ENCODE results near the gene FAM13B. TPM values are rescaled to one million over a fixed set of nuclear protein-coding genes. Genes with fewer than 3 reads are reported as not detected.

The FAM13B gene
- total and polyA plus RNA-seq, 9 of the 15 experiments (the other 6 are each of a cell fraction or from before 2014, with no cell fraction given): 2.3 to 21.6 (median 14.1) TPM

- Histone ChIP-seq H3K9me1 (ENCODE audit: control insufficient read depth, insufficient read depth, low read length) (no peaks in the 10 kb centered on the region), H3K36me3 (ENCODE audit: control insufficient read depth, insufficient read depth, low read length) (peaks cover 42% of the 10 kb centered on the region; the same call in 2 of the 3 replicates), H3K27ac (ENCODE audit: extremely low read depth, low read depth, low read length) (no peak overlapping the region), H4K20me1 (replicated peaks; ENCODE audit: control insufficient read depth, insufficient read depth, low read length) (peaks cover 5% of the 10 kb centered on the region; the same call in 1 of the 2 replicates), H3K79me2 (ENCODE audit: control insufficient read depth, insufficient read depth, low read length) (peaks cover 62% of the 10 kb centered on the region), H3K9ac (ENCODE audit: insufficient read depth in 1 of 2, low read depth in 2 of 2, low read length in 2 of 2) (no peak overlapping the region), H3K27me3 (ENCODE audit: control insufficient read depth in 2 of 2, insufficient read depth in 2 of 2, low read length in 2 of 2) (no peaks in the 10 kb centered on the region), H3K4me3 (no peak overlapping the region), H2AFZ (ENCODE audit: low read depth, low read length) (no peak overlapping the region), H3K4me2 (ENCODE audit: insufficient read depth, low read length) (no peak overlapping the region), H3K9me3 (replicated peaks; ENCODE audit: control insufficient read depth, insufficient read depth, low read depth, low read length) (no peaks in the 10 kb centered on the region), H3K4me1 (replicated peaks in 1 of 2; ENCODE audit: control insufficient read depth in 2 of 2, insufficient read depth in 2 of 2, low read length in 2 of 2) (peaks cover 0 to 5% of the 10 kb centered on the region in 2 experiments; a peak in 1 of 5 replicates)
- WGBS (ENCODE audit: insufficient coverage, low coverage, missing lambda C conversion rate): 0% methylated on average over 1 of the region's 1 CpG
- intact Hi-C loops (cut with micrococcal nuclease) (no loop called here), in situ Hi-C loops (cut with MboI) (no loop called here)
- no peak for DNase-seq (ENCODE audit: extremely low read depth in 1 of 4, low spot score in 3 of 4)
- 0 out of 2 replicates have a peak, but pooled peaks have one; percentile 50 for TF ChIP-seq ZNF121 (CRISPR knock-in tag; conservative IDR thresholded peaks at IDR 0.05)
- no peak for TF ChIP-seq ZNF57 (CRISPR knock-in tag; IDR thresholded peaks at IDR 0.05)
- CTCF ChIA-PET (ENCODE audit: low intra/inter-chr PET ratio): no interaction called here
- BruUV-seq (replicated peaks): no TSS peak
- ATAC-seq: no peak
- POLR2A ChIA-PET: interaction anchor here (0.6 to 1.5 kb wide), 2 partner anchors 8 to 12 kb away, joined by 3 to 5 read pairs; no protein-coding TSS in a partner anchor
- no peak for FAIRE-seq
Measured at GRCh38 chr5:138021771-138022170, 11.1 kb downstream of the FAM13B start.

- ATAC-seq (no peak), FAIRE-seq (no peak), DNase-seq (ENCODE audit: extremely low read depth in 1 of 4, low spot score in 3 of 4) (no peak)
- ChIA-PET CTCF (ENCODE audit: low intra/inter-chr PET ratio) (no interaction called here), POLR2A (interaction anchor here (0.8 to 2.6 kb wide), 4 partner anchors 9 to 24 kb away, joined by 4 to 11 read pairs (median 4); no protein-coding TSS in a partner anchor)
- H3K27ac ChIP-seq (ENCODE audit: extremely low read depth, low read depth, low read length): no peak overlapping the region
- peaks cover 68% of the 10 kb centered on the region for H3K36me3 ChIP-seq (ENCODE audit: control insufficient read depth, insufficient read depth, low read length)
- intact Hi-C loops (cut with micrococcal nuclease) (no loop called here), in situ Hi-C loops (cut with MboI) (no loop called here)
- 94% methylated on average over 3 of the region's 3 CpGs for WGBS (ENCODE audit: insufficient coverage, low coverage, missing lambda C conversion rate)
- H3K9me1 ChIP-seq (ENCODE audit: control insufficient read depth, insufficient read depth, low read length): no peaks in the 10 kb centered on the region
- no peaks in the 10 kb centered on the region; the same call in 1 of the 2 replicates for H4K20me1 ChIP-seq (replicated peaks; ENCODE audit: control insufficient read depth, insufficient read depth, low read length)
- H2AFZ ChIP-seq (ENCODE audit: low read depth, low read length): no peak overlapping the region
- no peaks in the 10 kb centered on the region for H3K27me3 ChIP-seq (ENCODE audit: control insufficient read depth in 2 of 2, insufficient read depth in 2 of 2, low read length in 2 of 2)
- H3K79me2 ChIP-seq (ENCODE audit: control insufficient read depth, insufficient read depth, low read length): peaks cover 34% of the 10 kb centered on the region
- H3K4me1 ChIP-seq (replicated peaks in 1 of 2; ENCODE audit: control insufficient read depth in 2 of 2, insufficient read depth in 2 of 2, low read length in 2 of 2): 0 out of 5 replicates have a peak, but pooled peaks cover 0 to under 1% of the 10 kb centered on the region in 2 experiments
- TSS peak; percentile 6 for BruUV-seq (replicated peaks)
- H3K4me2 ChIP-seq (ENCODE audit: insufficient read depth, low read length): no peak overlapping the region
- H3K4me3 ChIP-seq: no peak overlapping the region
- H3K9ac ChIP-seq (ENCODE audit: insufficient read depth in 1 of 2, low read depth in 2 of 2, low read length in 2 of 2): no peak overlapping the region
- no peaks in the 10 kb centered on the region for H3K9me3 ChIP-seq (replicated peaks; ENCODE audit: control insufficient read depth, insufficient read depth, low read depth, low read length)
- no peak for TF ChIP-seq ZNF41 (CRISPR knock-in tag; conservative IDR thresholded peaks at IDR 0.05)
- no peak for TF ChIP-seq REST (IDR thresholded peaks at IDR 0.05; ENCODE audit: borderline replicate concordance)
- TF ChIP-seq REST (CRISPR knock-in tag; IDR thresholded peaks at IDR 0.05; ENCODE audit: low read depth): no peak
- TF ChIP-seq MYBL2 (IDR thresholded peaks at IDR 0.05; ENCODE audit: low read depth): no peak
- TF ChIP-seq MYBL2 (CRISPR knock-in tag; IDR thresholded peaks at IDR 0.05; ENCODE audit: borderline replicate concordance): no peak
Measured at GRCh38 chr5:138018849-138019248, 14.0 kb downstream of the FAM13B start.
